MCF 10A (cell line): ENCODE results near the gene CES3. TPM values are rescaled to one million over a fixed set of nuclear protein-coding genes. Genes with fewer than 3 reads are reported as not detected.

Source experiments
- BruUV-seq: library from RNA; stranded (reverse); fragments of 400-500 nt; replicated peaks from 2 replicates; lab custom pipeline; 2021; lab: Mats Ljungman, UMichigan
- CTCF ChIA-PET: fragments of 300-600 bp; sonication (Branson Sonifier 250); formaldehyde crosslinking; extraction: SDS; loops from one replicate; lab custom pipeline; 2021; ENCODE audit warnings: antibody characterized with exemption, inconsistent platforms; lab: Yijun Ruan, JAX
- POLR2A ChIA-PET: fragments of 300-600, 350-650 bp; sonication (Branson Sonifier 250); formaldehyde crosslinking; extraction: SDS; loops from one replicate; lab custom pipeline; 2020; ENCODE audit warnings: antibody characterized with exemption, inconsistent platforms; lab: Yijun Ruan, JAX
- DNase-seq: peaks from one replicate; pipeline ENCODE4 v3.0.0-alpha.2; 2018; ENCODE audit not compliant: unreplicated experiment
- H3K27ac Mint-ChIP-seq: one replicate; pipeline ENCODE4 v1.8.0; 2022; ENCODE audit warnings: mild to moderate bottlenecking, low read depth, mixed read lengths; ENCODE audit not compliant: unreplicated experiment
- H3K27me3 Mint-ChIP-seq: one replicate; pipeline ENCODE4 v1.8.0; 2022; ENCODE audit warnings: mixed read lengths; ENCODE audit not compliant: insufficient read depth, unreplicated experiment
- H3K36me3 Mint-ChIP-seq: one replicate; pipeline ENCODE4 v1.8.0; 2022; ENCODE audit warnings: mild to moderate bottlenecking, moderate library complexity, mixed read lengths; ENCODE audit not compliant: insufficient read depth, unreplicated experiment
- H3K4me1 Mint-ChIP-seq: one replicate; pipeline ENCODE4 v1.8.0; 2022; ENCODE audit warnings: mixed read lengths; ENCODE audit not compliant: insufficient read depth, unreplicated experiment
- H3K4me3 Mint-ChIP-seq: one replicate; pipeline ENCODE4 v1.8.0; 2022; ENCODE audit warnings: mild to moderate bottlenecking, moderate library complexity, mixed read lengths; ENCODE audit not compliant: unreplicated experiment
- H3K9me3 Mint-ChIP-seq: one replicate; pipeline ENCODE4 v1.8.0; 2022; ENCODE audit warnings: mixed read lengths; ENCODE audit not compliant: unreplicated experiment
- intact Hi-C: fragments of 100-400 bp; cut with micrococcal nuclease; formaldehyde crosslinking; loops from 2 replicates; pipeline ENCODE4 v1.14.1; 2022
- total RNA-seq: library from RNA; stranded (reverse); gene quantifications from 2 replicates; pipeline ENCODE4 v1.2.3, GENCODE V29; 2022
- TF ChIP-seq, protein P1 (sequence below): fragments of 200-600 bp; IDR thresholded peaks from one replicate; pipeline ENCODE4 v1.8.0; 2022; ENCODE audit warnings: antibody characterized with exemption, mild to moderate bottlenecking; ENCODE audit not compliant: unreplicated experiment

CES3 gene
- total RNA-seq, 1 experiment from 2014 or later: 0.65 TPM

- no peak overlapping the region for H3K27ac Mint-ChIP-seq
- no peak for DNase-seq
- no peaks in the 10 kb centered on the region for H3K36me3 Mint-ChIP-seq
- TF ChIP-seq, protein P1, sequence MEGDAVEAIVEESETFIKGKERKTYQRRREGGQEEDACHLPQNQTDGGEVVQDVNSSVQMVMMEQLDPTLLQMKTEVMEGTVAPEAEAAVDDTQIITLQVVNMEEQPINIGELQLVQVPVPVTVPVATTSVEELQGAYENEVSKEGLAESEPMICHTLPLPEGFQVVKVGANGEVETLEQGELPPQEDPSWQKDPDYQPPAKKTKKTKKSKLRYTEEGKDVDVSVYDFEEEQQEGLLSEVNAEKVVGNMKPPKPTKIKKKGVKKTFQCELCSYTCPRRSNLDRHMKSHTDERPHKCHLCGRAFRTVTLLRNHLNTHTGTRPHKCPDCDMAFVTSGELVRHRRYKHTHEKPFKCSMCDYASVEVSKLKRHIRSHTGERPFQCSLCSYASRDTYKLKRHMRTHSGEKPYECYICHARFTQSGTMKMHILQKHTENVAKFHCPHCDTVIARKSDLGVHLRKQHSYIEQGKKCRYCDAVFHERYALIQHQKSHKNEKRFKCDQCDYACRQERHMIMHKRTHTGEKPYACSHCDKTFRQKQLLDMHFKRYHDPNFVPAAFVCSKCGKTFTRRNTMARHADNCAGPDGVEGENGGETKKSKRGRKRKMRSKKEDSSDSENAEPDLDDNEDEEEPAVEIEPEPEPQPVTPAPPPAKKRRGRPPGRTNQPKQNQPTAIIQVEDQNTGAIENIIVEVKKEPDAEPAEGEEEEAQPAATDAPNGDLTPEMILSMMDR: no peak
- POLR2A ChIA-PET: interaction anchor here (1.2 kb wide), 1 partner anchor 21 kb away, joined by 3 read pairs; no protein-coding TSS in a partner anchor
- CTCF ChIA-PET: interaction anchor here (0.6 to 4.2 kb wide), 3 partner anchors 11 to 27 kb away, joined by 3 to 25 read pairs (median 5); no protein-coding TSS in a partner anchor
- intact Hi-C loops: no loop called here
- H3K4me1 Mint-ChIP-seq: peaks cover 21% of the 10 kb centered on the region
- H3K27me3 Mint-ChIP-seq: no peaks in the 10 kb centered on the region
- no peak overlapping the region for H3K4me3 Mint-ChIP-seq
- no TSS peak for BruUV-seq
- no peaks in the 10 kb centered on the region for H3K9me3 Mint-ChIP-seq
Measured at GRCh38 chr16:66921729-66922450, 39.2 kb upstream of the CES3 start.

GRCh38 chr16:66923247-66923731 is 37.8 kb upstream of the CES3 start:
- ChIA-PET CTCF (interaction anchor here (0.5 to 2.2 kb wide), 3 partner anchors 29 to 190 kb away, joined by 3 to 8 read pairs (median 3); no protein-coding TSS in a partner anchor), POLR2A (interaction anchor here (0.6 kb wide), 1 partner anchor 20 kb away, joined by 3 read pairs; no protein-coding TSS in a partner anchor)
- intact Hi-C loops: no loop called here
- Mint-ChIP-seq H3K27ac (no peak overlapping the region), H3K27me3 (no peaks in the 10 kb centered on the region), H3K4me1 (peaks cover 33% of the 10 kb centered on the region), H3K36me3 (peaks cover 8% of the 10 kb centered on the region), H3K4me3 (no peak overlapping the region), H3K9me3 (no peaks in the 10 kb centered on the region)
- TF ChIP-seq, protein P1: no peak
- BruUV-seq: no TSS peak
- peak; percentile 38 for DNase-seq

GRCh38 chr16:66923866-66924265 is 37.2 kb upstream of the CES3 start:
- TF ChIP-seq, protein P1: no peak
- BruUV-seq: no TSS peak
- H3K27ac Mint-ChIP-seq: peak overlapping the region; percentile 35
- POLR2A ChIA-PET: interaction anchor here (0.6 to 1.0 kb wide), 2 partner anchors 21 to 29 kb away, joined by 3 read pairs; no protein-coding TSS in a partner anchor
- intact Hi-C loops: no loop called here
- H3K36me3 Mint-ChIP-seq: peaks cover 8% of the 10 kb centered on the region
- H3K9me3 Mint-ChIP-seq: no peaks in the 10 kb centered on the region
- H3K4me1 Mint-ChIP-seq: peaks cover 39% of the 10 kb centered on the region
- H3K4me3 Mint-ChIP-seq: no peak overlapping the region
- DNase-seq: peak; percentile 41
- H3K27me3 Mint-ChIP-seq: no peaks in the 10 kb centered on the region
- CTCF ChIA-PET: interaction anchor here (0.5 to 2.2 kb wide), 3 partner anchors 29 to 189 kb away, joined by 3 to 8 read pairs (median 3); no protein-coding TSS in a partner anchor
